Right lobe of liver (tissue), 6 donors: ENCODE data around the gene KIZ. TPM values are rescaled to one million over a fixed set of nuclear protein-coding genes. Genes with fewer than 3 reads are reported as not detected.
A peak's percentile ranks its signal among the peaks of the same experiment; 100 is the strongest.

ENCODE experiments used
- ATAC-seq, 4 donors: fragments of 200-7000 bp; cut with Tn5 transposase; one replicate each; pipeline ENCODE4 v1.9.1; 2020; ENCODE audit warnings: mild to moderate bottlenecking in 4 of 4, moderate library complexity in 4 of 4
- DNase-seq, 3 donors: peaks; one replicate each; pipeline ENCODE4 v3.0.0-alpha.2; 2020
- H3K27ac ChIP-seq, 3 donors: fragments of 200-600 bp; one replicate each; pipeline ENCODE4 v1.8.0; 2022
- H3K27me3 ChIP-seq, 2 donors: fragments of 200-600 bp; one replicate each; pipeline ENCODE4 v1.8.0; 2022
- H3K36me3 ChIP-seq, 4 donors: fragments of 200-600 bp; sonication (generic) in 1 of 4; one replicate each; pipeline versions ENCODE4 v1.5.1 to v1.8.0; 2017 to 2022; ENCODE audit warnings: control low read depth in 1 of 4
- H3K4me1 ChIP-seq, 4 donors: fragments of 200-600 bp; sonication (generic) in 1 of 4; one replicate each; pipeline versions ENCODE4 v1.5.1 to v1.8.0; 2017 to 2022; ENCODE audit warnings: control low read depth in 1 of 4
- H3K4me3 ChIP-seq, 3 donors: fragments of 200-600 bp; one replicate each; pipeline ENCODE4 v1.8.0; 2022
- H3K9me3 ChIP-seq, 4 donors: fragments of 200-600 bp; sonication (generic) in 1 of 4; one replicate each; pipeline versions ENCODE4 v1.5.1 to v1.8.0; 2017 to 2022; ENCODE audit warnings: control low read depth in 1 of 4
- POLR2A ChIP-seq: fragments of 450-650 bp; IDR thresholded peaks from one replicate; pipeline ENCODE4 v1.6.1; 2017; ENCODE audit warnings: antibody characterized with exemption, mild to moderate bottlenecking
- WGBS: methylation state at CpG from one replicate; pipeline ENCODE4 v1.1.6; 2018; ENCODE audit warnings: low coverage, low lambda C conversion rate; ENCODE audit not compliant: insufficient coverage; ENCODE audit errors: missing lambda C conversion rate; 5-methylcytosine and 5-hydroxymethylcytosine counted together
- intact Hi-C, 2 donors: fragments of 100-400 bp; cut with DNase I; formaldehyde crosslinking; loops; one replicate each; pipeline versions ENCODE4 v1.11.2 to v1.14.1; 2022
- total RNA-seq, 6 experiments: library from RNA; depleted of rRNA in 2 of 6; stranded (reverse); fragments of >200 nt in 2 of 6; fragmentation: NEBNext Ultra II Directional in 3 of 6; extraction: Animal tissue kit (Norgen Biotek cat#: 25700) in 3 of 6; gene quantifications; one replicate each; pipeline versions ENCODE4 v1.1.0 to v1.2.4, GENCODE V29; 2016 to 2023
- TF ChIP-seq, protein P1 (sequence below), 4 donors: fragments of 200-600 bp in 3 of 4; fragments of 450-650 bp in 1 of 4; IDR thresholded peaks; one replicate each; pipeline versions ENCODE4 v1.5.1 to v1.8.0; 2016 to 2022; ENCODE audit warnings: antibody characterized with exemption in 4 of 4, mild to moderate bottlenecking in 2 of 4
- donor health status: DM: no; HTN: yes; CAD: no.
- donor health status: DM: no; HTN: no; CAD: no.
- donor health status: DM: no; HTN: no; CAD: no.
- donor health status: DM: no; HTN: yes; CAD: no.
- donor health status: DM: no; HTN: yes; CAD: no.

Gene KIZ
- total RNA-seq, 6 experiments from 2014 or later, result 5.1 to 11.5 (median 7.4) TPM

DNA sequence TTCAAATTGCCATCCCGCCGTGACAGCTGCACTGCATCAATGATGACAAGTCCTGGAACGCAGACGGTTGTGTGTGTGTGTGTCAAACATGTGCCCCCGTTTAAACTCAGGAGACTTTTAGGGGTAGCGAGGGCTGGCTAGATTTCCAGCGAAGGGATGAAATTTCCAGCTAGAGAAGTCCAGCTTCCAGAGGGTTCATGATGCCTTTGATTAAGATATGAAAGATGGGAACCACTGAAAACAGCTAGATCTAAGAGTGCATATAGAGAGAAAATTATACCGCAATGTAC is 644 bp downstream of the KIZ start:
- H3K27ac ChIP-seq, result peak overlapping the region in 1 of 3 donors; percentile 77
- H3K4me1 ChIP-seq, result peaks cover 0 to 5% (median 0%) of the 10 kb centered on the region in 4 donors
- WGBS, result 9% methylated on average over 8 of the region's 8 CpGs
- ATAC-seq (no peak), DNase-seq (no peak)
- TF ChIP-seq, protein P1, sequence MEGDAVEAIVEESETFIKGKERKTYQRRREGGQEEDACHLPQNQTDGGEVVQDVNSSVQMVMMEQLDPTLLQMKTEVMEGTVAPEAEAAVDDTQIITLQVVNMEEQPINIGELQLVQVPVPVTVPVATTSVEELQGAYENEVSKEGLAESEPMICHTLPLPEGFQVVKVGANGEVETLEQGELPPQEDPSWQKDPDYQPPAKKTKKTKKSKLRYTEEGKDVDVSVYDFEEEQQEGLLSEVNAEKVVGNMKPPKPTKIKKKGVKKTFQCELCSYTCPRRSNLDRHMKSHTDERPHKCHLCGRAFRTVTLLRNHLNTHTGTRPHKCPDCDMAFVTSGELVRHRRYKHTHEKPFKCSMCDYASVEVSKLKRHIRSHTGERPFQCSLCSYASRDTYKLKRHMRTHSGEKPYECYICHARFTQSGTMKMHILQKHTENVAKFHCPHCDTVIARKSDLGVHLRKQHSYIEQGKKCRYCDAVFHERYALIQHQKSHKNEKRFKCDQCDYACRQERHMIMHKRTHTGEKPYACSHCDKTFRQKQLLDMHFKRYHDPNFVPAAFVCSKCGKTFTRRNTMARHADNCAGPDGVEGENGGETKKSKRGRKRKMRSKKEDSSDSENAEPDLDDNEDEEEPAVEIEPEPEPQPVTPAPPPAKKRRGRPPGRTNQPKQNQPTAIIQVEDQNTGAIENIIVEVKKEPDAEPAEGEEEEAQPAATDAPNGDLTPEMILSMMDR (IDR thresholded peaks at IDR 0.05), result no peak
- no peak for TF ChIP-seq POLR2A
- H3K4me3 ChIP-seq, result peak overlapping the region; percentile 90 to 95 (median 92)
- H3K27me3 ChIP-seq, result no peaks in the 10 kb centered on the region
- intact Hi-C loops, result no loop called here
- no peaks in the 10 kb centered on the region for H3K9me3 ChIP-seq
- no peaks in the 10 kb centered on the region for H3K36me3 ChIP-seq

DNA sequence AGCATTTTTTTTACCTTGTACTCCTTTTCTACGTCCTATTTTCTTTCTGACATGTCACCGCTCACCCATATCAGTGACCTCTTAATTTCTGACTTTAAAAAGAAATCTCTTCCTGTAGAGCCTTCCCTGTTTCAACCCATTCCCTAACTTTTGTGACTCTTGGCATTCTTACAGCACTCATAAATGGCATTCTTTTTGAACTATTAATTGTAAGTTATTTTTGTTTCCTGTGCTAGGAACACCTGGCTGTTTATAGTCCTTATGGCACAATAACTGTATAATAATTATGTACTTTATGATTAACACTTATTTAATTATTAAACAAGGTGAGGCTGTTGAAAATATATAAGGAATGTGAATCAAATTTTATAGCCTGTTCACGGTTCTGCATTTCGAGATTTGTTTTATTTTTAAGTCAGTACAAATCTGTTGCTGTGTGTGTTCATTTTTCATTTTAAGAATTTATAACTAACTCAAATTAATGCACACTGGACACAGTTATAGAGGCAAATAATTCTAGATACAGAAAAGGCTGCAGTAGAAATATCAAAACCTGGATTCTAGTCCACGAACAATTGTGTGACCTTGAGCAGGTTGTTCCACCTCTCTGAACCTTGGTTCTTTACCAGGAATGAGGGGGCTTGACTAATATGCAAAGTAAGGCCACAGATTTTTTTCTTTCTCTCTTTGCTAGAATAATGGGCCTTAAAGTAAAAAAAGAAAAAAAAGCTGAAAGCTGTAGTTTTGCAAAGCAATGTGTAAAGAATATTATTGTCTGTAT is 1.5 kb downstream of the KIZ start:
- H3K4me1 ChIP-seq, result peaks cover 0 to 5% (median 0%) of the 10 kb centered on the region in 4 donors
- no peak overlapping the region for H3K4me3 ChIP-seq
- no peaks in the 10 kb centered on the region for H3K9me3 ChIP-seq
- H3K27ac ChIP-seq, result no peak overlapping the region
- intact Hi-C loops, result no loop called here
- H3K27me3 ChIP-seq, result no peaks in the 10 kb centered on the region
- no peak for ATAC-seq
- WGBS, result 77% methylated on average over 5 of the region's 5 CpGs
- DNase-seq, result no peak
- no peaks in the 10 kb centered on the region for H3K36me3 ChIP-seq
- no peak for TF ChIP-seq POLR2A
- TF ChIP-seq, protein P1 (IDR thresholded peaks at IDR 0.05), result no peak

DNA sequence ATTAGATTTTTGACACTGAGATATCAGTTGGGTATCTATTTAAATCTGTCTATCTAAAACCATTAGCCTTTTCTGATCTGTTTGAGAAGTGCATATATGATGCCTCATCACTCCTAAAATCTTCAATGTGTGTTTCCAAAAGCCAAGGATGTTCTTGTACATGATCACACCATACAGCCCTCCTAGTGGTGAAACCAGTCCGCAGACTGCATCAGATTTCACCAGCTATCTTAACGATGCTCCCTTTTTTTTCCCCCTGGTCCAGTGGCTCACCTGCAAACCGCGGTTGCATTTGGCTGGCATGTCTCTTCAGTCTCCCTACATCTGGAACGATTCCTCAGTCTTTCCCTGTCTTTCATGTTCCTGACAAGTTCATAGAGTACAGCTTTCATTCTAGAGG is 4.0 kb downstream of the KIZ start:
- Histone ChIP-seq H3K4me3 (no peak overlapping the region), H3K27ac (no peak overlapping the region), H3K4me1 (peaks cover 0 to 5% (median 0%) of the 10 kb centered on the region in 4 donors), H3K9me3 (no peaks in the 10 kb centered on the region), H3K36me3 (no peaks in the 10 kb centered on the region), H3K27me3 (no peaks in the 10 kb centered on the region)
- ATAC-seq (no peak), DNase-seq (no peak)
- 87% methylated on average over 5 of the region's 5 CpGs for WGBS
- intact Hi-C loops, result no loop called here
- TF ChIP-seq POLR2A, result no peak
- TF ChIP-seq, protein P1 (IDR thresholded peaks at IDR 0.05), result no peak

DNA sequence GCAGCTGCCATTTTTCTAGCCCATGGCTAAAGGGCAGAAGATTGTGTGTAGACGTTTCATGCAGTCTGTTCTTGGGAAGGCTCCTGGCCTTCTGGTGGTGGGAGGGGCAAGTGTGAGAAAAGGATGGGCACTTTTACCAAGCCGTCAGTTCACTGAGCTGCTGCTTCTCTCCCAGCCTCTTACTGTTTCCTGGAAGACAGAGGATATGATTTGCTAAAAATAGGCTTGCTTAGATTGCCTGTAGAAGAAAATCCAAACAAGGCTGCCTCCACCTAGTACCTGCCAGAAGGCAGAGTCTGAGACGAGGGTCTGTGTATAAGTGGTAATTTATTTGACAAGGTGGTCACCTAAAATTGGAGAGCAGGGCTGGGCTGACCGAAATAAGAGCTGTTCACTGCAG is 7.5 kb downstream of the KIZ start:
- no peaks in the 10 kb centered on the region for H3K4me1 ChIP-seq
- H3K27ac ChIP-seq, result no peak overlapping the region
- TF ChIP-seq, protein P1 (IDR thresholded peaks at IDR 0.05), result no peak
- TF ChIP-seq POLR2A, result no peak
- DNase-seq (no peak), ATAC-seq (no peak)
- no peak overlapping the region for H3K4me3 ChIP-seq
- no peaks in the 10 kb centered on the region for H3K36me3 ChIP-seq
- intact Hi-C loops, result no loop called here
- 49% methylated on average over 2 of the region's 4 CpGs for WGBS
- H3K9me3 ChIP-seq, result no peaks in the 10 kb centered on the region
- H3K27me3 ChIP-seq, result no peaks in the 10 kb centered on the region
